HEK293T (cell line): ENCODE measurements around the gene TNNI2.

Experiments used
- BHLHE40 ChIP-seq: fragments of 450-650 bp; IDR thresholded peaks from 2 replicates; pipeline ENCODE4 v1.6.1; 2016; ENCODE audit warnings: mild to moderate bottlenecking, moderate library complexity, borderline replicate concordance
- FOXA1 ChIP-seq: fragments of 450-650 bp; IDR thresholded peaks from 2 replicates; pipeline ENCODE4 v1.6.1; 2016; ENCODE audit warnings: mild to moderate bottlenecking
- FOXK2 ChIP-seq: fragments of 450-650 bp; IDR thresholded peaks from 2 replicates; pipeline ENCODE4 v1.6.1; 2016; ENCODE audit warnings: mild to moderate bottlenecking
- FOXM1 ChIP-seq: fragments of 450-650 bp; IDR thresholded peaks from 2 replicates; pipeline ENCODE4 v1.6.1; 2017; ENCODE audit warnings: mild to moderate bottlenecking, borderline replicate concordance
- HDGF ChIP-seq: fragments of 450-650 bp; IDR thresholded peaks from 2 replicates; pipeline ENCODE4 v1.6.1; 2017; ENCODE audit warnings: antibody characterized with exemption, borderline replicate concordance
- LEF1 ChIP-seq: fragments of 450-650 bp; IDR thresholded peaks from 2 replicates; pipeline ENCODE4 v1.6.1; 2017; ENCODE audit warnings: mild to moderate bottlenecking, borderline replicate concordance
- NFRKB ChIP-seq: fragments of 450-650 bp; IDR thresholded peaks from 2 replicates; pipeline ENCODE4 v1.6.1; 2016; ENCODE audit warnings: mild to moderate bottlenecking, moderate library complexity
- SP1 ChIP-seq: fragments of 450-650 bp; IDR thresholded peaks from 2 replicates; pipeline ENCODE4 v1.6.1; 2017
- SUZ12 ChIP-seq: fragments of 450-650 bp; IDR thresholded peaks from 2 replicates; pipeline ENCODE4 v1.6.1; 2016; ENCODE audit warnings: mild to moderate bottlenecking

GRCh38 chr11:1817000-1817399 lies 21.8 kb upstream of the TNNI2 start:
- TF ChIP-seq FOXA1 = no peak
- no peak for TF ChIP-seq SP1
- TF ChIP-seq LEF1 = no peak
- TF ChIP-seq HDGF = no peak
- no peak for TF ChIP-seq FOXM1
- no peak for TF ChIP-seq FOXK2
- TF ChIP-seq BHLHE40 = no peak
- TF ChIP-seq NFRKB = no peak
- no peak for TF ChIP-seq SUZ12
